LHCN-M2 (cell line): Measurements from ENCODE around the gene MAGI2. TPM values are rescaled to one million over a fixed set of nuclear protein-coding genes. Genes with fewer than 3 reads are reported as not detected.

Experiments used
- DNase-seq: peaks from one replicate; pipeline ENCODE4 v3.0.0-alpha.2; 2012; ENCODE audit warnings: low read depth
- total RNA-seq: library from RNA; depleted of rRNA; stranded (reverse); fragments of >200 nt; gene quantifications from 2 replicates; pipeline ENCODE4 v1.2.3, GENCODE V29; 2014

Gene MAGI2
- total RNA-seq, 1 experiment from 2014 or later: 3.6 TPM

DNA sequence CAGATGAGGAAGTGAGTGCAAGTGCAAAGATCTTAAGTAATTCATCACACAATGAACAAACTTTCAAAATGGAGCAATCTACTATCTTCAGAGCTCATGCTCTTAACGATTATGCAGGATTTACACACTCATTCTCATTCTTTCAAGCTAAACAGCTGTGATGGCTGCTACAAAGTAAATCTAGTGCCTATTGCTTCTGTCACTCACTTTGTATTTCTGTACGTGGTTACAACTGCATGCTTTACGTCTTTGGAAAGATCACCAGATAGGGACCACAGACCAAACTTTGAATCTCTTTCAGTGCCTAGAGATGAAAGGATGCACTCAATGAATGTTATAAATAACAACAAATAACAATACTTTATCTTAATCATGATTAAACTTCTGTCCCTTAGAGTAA lies 194.6 kb downstream of the MAGI2 start:
- DNase-seq: peak; percentile 54

GRCh38 chr7:79257959-79258358 lies 195.5 kb downstream of the MAGI2 start:
- DNase-seq: no peak

GRCh38 chr7:79245623-79246249 lies 207.7 kb downstream of the MAGI2 start:
- no peak for DNase-seq

- no peak for DNase-seq
Measured at GRCh38 chr7:79244482-79244881, 209.0 kb downstream of the MAGI2 start.

DNA sequence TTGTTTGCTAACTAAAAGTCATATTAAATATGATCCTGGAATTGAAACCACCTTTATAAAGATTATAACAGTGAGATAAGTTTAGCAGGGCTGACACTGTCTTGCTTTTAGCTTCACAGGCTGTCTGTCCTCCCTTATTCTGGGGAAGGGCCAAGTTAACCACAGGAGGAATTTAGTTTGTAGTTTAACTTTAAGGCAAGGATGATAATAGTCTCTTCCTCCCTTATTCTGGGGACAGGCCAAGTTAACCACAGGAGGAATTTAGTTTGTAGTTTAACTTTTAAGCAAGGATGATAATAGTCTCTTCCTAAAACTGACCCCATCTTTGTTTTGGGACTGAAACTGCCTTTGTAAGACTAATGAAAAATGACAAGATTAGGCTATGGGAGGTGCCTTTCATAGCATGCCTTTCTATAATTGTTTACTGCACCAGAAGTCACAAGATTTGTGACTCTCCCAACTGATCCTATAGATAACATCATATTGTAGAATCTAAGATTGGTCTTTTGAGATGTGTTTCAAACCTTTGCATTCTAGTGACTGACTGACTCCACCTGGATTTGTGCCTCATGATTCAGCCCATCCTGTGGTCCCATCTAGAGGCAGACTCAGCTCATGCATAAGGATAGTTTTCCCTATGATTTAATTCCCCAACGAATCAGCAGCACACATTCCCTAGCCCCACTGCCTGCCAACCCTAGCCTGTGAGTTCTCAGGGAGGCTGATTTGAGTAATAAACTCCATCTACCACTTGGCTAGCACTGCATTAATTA lies 212.0 kb downstream of the MAGI2 start:
- peak; percentile 77 for DNase-seq

- no peak for DNase-seq
Measured at GRCh38 chr7:79240413-79240812, 213.1 kb downstream of the MAGI2 start.

GRCh38 chr7:79236352-79237028 lies 217.0 kb downstream of the MAGI2 start:
- no peak for DNase-seq

- peak; percentile 33 for DNase-seq
Measured at GRCh38 chr7:79227044-79227443, 226.4 kb downstream of the MAGI2 start.

DNA sequence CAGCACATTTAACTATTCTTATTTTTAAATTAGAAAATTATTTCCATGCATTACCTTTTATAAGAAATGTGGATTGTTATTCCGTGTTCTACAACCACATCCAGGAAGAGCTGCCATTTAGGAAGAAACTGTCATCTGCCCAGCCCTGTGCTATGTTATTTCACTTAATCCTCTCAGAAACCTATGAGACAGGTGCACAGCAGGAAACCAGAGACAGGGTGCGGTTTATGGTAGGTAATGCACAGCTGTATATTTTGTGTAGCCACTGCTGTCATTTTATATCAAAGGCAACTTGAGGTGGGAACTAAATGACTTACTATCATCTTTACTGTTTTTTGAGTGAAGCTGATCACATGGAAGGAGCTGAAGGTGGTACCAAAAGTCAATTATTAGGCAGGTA lies 232.3 kb downstream of the MAGI2 start:
- no peak for DNase-seq

DNA sequence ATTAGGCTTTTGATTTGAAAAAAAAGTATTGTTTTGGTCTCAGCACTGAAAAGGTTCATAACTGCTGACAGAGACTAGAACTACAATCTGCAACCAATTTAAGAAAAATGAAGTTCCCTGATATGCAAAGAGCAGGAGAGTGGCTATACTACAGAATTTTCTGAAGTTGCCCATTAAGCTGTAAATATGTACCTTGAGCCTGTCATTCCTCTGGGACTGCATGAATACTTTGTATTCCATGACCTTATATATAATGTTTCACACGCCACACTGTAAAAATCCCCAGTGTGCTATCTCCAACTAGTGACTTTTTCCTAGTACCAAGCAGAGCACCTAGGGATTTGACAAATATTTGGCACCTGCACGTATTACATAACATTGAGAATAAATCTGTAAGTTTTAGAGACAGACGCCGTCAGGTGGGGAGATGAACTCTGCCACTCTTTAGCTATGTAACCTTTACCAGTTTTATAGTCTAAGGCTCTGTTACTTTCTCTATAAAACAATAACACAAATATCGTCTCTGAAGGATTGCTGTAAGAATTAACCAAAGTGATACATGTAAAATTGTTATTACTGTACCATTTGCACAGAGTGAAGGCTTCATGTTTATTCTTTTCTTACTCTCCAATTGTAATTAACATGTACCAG lies 235.4 kb downstream of the MAGI2 start:
- DNase-seq: no peak

DNA sequence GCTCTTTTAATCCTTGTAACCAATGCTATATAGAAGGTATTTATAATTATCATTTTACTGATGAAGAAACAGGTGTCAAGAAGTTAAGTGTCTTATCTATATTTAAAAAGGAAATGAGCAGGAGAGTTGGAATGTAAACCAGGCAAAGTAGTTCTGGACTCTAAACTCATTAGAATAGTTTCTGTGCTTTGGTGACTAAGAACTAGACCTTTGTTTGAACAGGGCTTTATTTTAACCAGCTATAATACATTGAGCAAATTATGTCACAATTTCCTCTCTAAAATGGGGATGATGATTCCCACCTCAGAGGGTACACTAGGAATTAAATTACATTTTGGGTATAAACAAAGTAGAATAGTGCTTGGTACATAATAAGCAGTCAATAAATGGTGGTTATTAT lies 236.0 kb downstream of the MAGI2 start:
- DNase-seq: peak; percentile 32

GRCh38 chr7:79216236-79216635 lies 237.2 kb downstream of the MAGI2 start:
- DNase-seq: no peak

DNA sequence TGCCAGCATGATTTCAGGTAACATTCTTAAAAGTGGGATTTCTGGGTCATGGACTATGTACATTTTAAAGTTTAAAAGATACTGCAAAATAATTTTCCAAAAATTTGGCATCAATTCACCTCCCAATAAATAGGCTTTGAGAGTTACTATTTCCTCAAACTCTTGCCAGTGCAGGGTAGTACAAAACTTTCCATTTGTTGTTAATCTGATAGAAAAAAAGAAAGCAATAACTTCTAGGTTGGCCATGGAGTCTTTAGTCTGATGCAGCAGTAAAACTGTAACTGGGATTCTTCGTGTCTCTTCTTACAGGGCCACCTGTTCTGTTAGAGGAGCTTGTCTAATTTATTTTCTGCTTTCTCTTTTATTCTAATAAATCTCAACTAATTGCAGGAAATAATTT lies 241.1 kb downstream of the MAGI2 start:
- DNase-seq: no peak

DNA sequence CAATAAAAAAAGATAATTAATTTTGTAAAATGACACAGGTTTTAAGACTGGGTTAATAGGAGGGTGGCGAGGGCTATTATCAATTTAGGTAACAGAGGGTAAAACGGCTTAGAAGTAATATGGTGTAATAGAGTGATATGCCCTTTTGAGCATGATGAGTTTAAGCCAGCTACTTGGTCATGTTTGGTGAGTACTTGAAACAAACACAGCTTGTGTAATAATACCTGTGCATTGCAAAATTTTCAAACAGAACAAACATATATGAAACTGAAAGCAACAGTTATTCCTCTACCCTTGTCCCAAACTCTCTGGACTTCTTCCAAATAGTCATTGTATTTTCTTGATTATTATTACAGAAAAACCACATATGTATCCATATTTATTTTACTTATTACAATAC lies 241.7 kb downstream of the MAGI2 start:
- DNase-seq: no peak

GRCh38 chr7:79199961-79200360 lies 253.5 kb downstream of the MAGI2 start:
- DNase-seq: peak; percentile 71

DNA sequence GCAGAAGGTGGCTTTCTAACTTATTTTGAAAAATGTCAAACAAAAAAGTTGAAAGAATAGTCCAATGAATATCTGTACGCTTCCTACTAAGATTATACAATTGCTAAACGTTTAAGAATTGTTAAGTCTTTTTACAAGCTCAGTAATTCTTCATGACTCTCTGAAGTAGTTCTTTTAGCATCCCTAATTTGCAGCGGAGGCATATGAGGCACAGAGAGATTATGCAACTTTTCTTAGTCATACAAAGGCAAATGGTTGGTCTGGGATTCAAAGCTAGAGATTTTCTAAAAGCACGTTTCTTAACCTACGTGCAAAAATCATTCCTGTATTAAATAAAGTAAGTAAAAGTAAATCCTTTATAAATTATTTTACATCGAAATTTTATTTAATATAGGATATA lies 254.2 kb downstream of the MAGI2 start:
- peak; percentile 38 for DNase-seq

DNA sequence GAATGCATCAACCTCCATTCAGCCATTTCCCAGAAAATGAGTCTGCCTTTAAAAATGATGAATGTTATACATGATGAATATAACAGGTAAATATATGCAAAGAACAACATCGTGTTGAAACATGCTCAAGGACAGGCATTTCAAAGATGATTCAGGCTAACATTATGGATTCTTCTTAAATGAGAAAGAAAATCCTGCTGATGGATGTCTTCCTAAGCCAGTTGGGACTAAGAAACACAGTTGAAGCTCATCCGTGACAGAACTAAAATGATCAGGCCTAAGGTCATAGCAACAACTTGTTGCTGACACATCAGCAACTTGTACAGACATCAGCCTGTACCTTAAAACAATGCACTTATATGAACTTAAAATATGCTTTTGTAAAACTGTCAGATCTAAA lies 267.9 kb downstream of the MAGI2 start:
- DNase-seq: no peak

DNA sequence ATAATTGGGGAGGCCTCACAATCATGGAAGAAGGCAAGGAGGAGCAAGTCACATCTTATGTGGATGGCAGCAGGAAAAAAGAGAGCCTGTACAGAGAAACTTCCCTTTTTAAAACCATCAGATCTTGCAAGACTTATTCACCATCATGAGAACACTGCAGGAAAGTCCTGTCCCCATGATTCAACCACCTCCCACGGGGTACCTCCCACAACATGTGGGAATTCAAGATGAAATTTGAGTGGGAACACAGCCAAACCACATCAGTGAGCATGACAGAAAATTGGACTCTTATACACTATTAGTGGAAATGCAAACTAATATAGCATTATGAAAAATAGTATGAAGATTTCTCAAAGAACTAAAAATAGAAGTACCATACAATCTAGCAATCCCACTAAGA lies 271.2 kb downstream of the MAGI2 start:
- DNase-seq: peak; percentile 79

- peak; percentile 17 for DNase-seq
Measured at GRCh38 chr7:79180533-79180932, 272.9 kb downstream of the MAGI2 start.

DNA sequence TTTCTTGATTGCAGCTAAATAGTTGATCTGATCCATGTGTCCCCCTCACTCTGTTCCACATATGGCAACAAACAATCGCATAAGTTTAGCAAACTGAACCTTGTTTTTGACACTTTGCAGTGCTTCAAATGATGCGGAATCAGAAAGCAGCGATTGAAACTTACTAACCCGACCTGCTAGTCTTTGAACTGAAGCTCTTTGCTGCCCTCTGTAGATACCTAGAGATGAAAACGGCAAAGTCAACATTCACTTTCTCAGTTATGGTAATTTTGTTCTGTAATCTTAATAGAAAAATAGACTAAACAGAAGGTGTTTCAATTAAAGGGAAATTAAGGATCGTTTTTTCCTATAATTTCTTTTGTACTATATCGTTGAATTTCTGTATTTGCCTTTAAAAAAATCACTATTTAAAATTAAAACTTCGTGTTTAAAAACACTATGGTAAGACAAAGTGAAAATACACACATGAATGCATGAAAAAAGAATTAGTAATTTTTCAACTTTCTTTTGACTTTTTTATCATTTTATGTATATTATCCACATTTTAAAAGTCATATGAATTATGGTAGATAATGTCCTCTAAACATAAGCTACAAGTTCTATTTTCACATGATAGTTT lies 276.5 kb downstream of the MAGI2 start:
- peak; percentile 58 for DNase-seq

DNA sequence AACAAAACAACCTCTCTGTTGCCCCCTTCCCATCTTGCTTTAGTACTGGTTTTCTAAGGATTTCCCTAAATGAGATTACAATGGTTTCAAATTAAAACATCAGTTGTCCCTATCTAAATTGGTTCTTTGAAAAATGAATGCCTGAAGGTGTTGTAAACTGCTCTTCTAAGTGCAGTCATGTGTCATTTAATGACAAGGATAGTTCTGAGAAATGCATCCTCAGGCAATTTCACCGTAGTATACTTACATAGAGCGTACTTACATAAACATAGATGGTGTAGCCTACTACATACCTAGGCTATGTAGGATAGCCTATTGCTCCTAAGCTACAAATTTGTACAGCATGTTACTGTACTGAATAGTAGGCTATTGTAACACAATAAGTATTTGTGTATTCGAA lies 278.1 kb downstream of the MAGI2 start:
- no peak for DNase-seq

- no peak for DNase-seq
Measured at GRCh38 chr7:79165225-79165624, 288.2 kb downstream of the MAGI2 start.
